H7 (cell line): Measurements from ENCODE around the gene RPS6KA6. TPM values are rescaled to one million over a fixed set of nuclear protein-coding genes. Genes with fewer than 3 reads are reported as not detected.
"Not testable (repeated sequence)": the region's sequence is repeated elsewhere in the genome, so short reads cannot be mapped to it uniquely, and the experiment has no call there.

Experiments
- DNase-seq: peaks from one replicate; pipeline ENCODE4 v3.0.0; 2012
- H3K27me3 ChIP-seq: 2 replicates; pipeline ENCODE4 v1.6.0; 2011; ENCODE audit warnings: mild to moderate bottlenecking, low read length; ENCODE audit not compliant: control insufficient read depth, insufficient read depth
- H3K36me3 ChIP-seq: replicated peaks from 2 replicates; pipeline ENCODE4 v1.5.1; 2011; ENCODE audit warnings: low read length; ENCODE audit not compliant: control insufficient read depth, insufficient read depth
- H3K4me3 ChIP-seq: 2 replicates; pipeline ENCODE4 v1.5.1; 2011; ENCODE audit warnings: low read depth, mild to moderate bottlenecking, control low read depth, low read length, moderate library complexity; ENCODE audit not compliant: insufficient read depth
- total RNA-seq: library from RNA; depleted of rRNA; stranded (reverse); fragments of >200 nt; shearing (Covaris generic); gene quantifications from 2 replicates; pipeline ENCODE4 v1.2.3, GENCODE V29; 2014

The RPS6KA6 gene
- total RNA-seq, 1 experiment from 2014 or later, result 6.7 TPM

GRCh38 chrX:84133023-84133422 lies 55.0 kb downstream of the RPS6KA6 start:
- Histone ChIP-seq H3K36me3 (no peaks in the 10 kb centered on the region), H3K4me3 (no peak overlapping the region), H3K27me3 (no peaks in the 10 kb centered on the region)
- no peak for DNase-seq

GRCh38 chrX:84123585-84123984 lies 64.4 kb downstream of the RPS6KA6 start:
- Histone ChIP-seq H3K27me3 (no peaks in the 10 kb centered on the region), H3K36me3 (no peaks in the 10 kb centered on the region), H3K4me3 (no peak overlapping the region)
- no peak for DNase-seq

GRCh38 chrX:84118769-84119168 lies 69.2 kb downstream of the RPS6KA6 start:
- no peak for DNase-seq
- Histone ChIP-seq H3K36me3 (no peaks in the 10 kb centered on the region), H3K4me3 (no peak overlapping the region), H3K27me3 (no peaks in the 10 kb centered on the region)

- Histone ChIP-seq H3K4me3 (no peak overlapping the region), H3K36me3 (no peaks in the 10 kb centered on the region), H3K27me3 (no peaks in the 10 kb centered on the region)
- no peak for DNase-seq
Observed at GRCh38 chrX:84118315-84118714, 69.7 kb downstream of the RPS6KA6 start.

GRCh38 chrX:84108584-84108983 lies 79.4 kb downstream of the RPS6KA6 start:
- Histone ChIP-seq H3K4me3 (no peak overlapping the region), H3K36me3 (no peaks in the 10 kb centered on the region), H3K27me3 (no peaks in the 10 kb centered on the region)
- no peak for DNase-seq

GRCh38 chrX:84099120-84099519 lies 88.9 kb downstream of the RPS6KA6 start:
- Histone ChIP-seq H3K36me3 (no peaks in the 10 kb centered on the region), H3K4me3 (no peak overlapping the region), H3K27me3 (no peaks in the 10 kb centered on the region)
- DNase-seq, result no peak

- H3K4me3 ChIP-seq, H3K27me3 ChIP-seq, DNase-seq, H3K36me3 ChIP-seq: not testable (repeated sequence)
Observed at GRCh38 chrX:84079479-84080197, 108.4 kb downstream of the RPS6KA6 start.

- no peaks in the 10 kb centered on the region for H3K36me3 ChIP-seq
- H3K27me3 ChIP-seq, result no peaks in the 10 kb centered on the region
- no peak for DNase-seq
- H3K4me3 ChIP-seq, result no peak overlapping the region
Observed at GRCh38 chrX:84078991-84079390, 109.0 kb downstream of the RPS6KA6 start.

GRCh38 chrX:84064814-84065213 lies 123.2 kb downstream of the RPS6KA6 start:
- Histone ChIP-seq H3K4me3 (no peak overlapping the region), H3K27me3 (no peaks in the 10 kb centered on the region), H3K36me3 (no peaks in the 10 kb centered on the region)
- DNase-seq, result no peak

- H3K36me3 ChIP-seq, result no peaks in the 10 kb centered on the region
- H3K27me3 ChIP-seq, result no peaks in the 10 kb centered on the region
- no peak for DNase-seq
- H3K4me3 ChIP-seq, result no peak overlapping the region
Observed at GRCh38 chrX:84064164-84064563, 123.8 kb downstream of the RPS6KA6 start.

- no peaks in the 10 kb centered on the region for H3K27me3 ChIP-seq
- DNase-seq, result no peak
- no peak overlapping the region for H3K4me3 ChIP-seq
- H3K36me3 ChIP-seq, result no peaks in the 10 kb centered on the region
Observed at GRCh38 chrX:84047339-84047738, 140.7 kb downstream of the RPS6KA6 start.

GRCh38 chrX:84046403-84046984 lies 141.5 kb downstream of the RPS6KA6 start:
- DNase-seq, result peak; percentile 4
- Histone ChIP-seq H3K4me3 (no peak overlapping the region), H3K36me3 (no peaks in the 10 kb centered on the region), H3K27me3 (no peaks in the 10 kb centered on the region)

GRCh38 chrX:84044051-84044450 lies 143.9 kb downstream of the RPS6KA6 start:
- Histone ChIP-seq H3K36me3 (no peaks in the 10 kb centered on the region), H3K27me3 (no peaks in the 10 kb centered on the region), H3K4me3 (no peak overlapping the region)
- no peak for DNase-seq
